GM12874 (cell line): ENCODE data around the gene ZDHHC13.
A peak's percentile ranks its signal among the peaks of the same experiment; 100 is the strongest.

ENCODE experiments used
- TF ChIP-seq, protein P1 (sequence below): IDR thresholded peaks from 2 replicates; pipeline ENCODE4 v1.5.1; 2011; ENCODE audit warnings: low read depth, mild to moderate bottlenecking, control low read depth, low read length, moderate library complexity; ENCODE audit not compliant: insufficient read depth

The ZDHHC13 gene, protein sequence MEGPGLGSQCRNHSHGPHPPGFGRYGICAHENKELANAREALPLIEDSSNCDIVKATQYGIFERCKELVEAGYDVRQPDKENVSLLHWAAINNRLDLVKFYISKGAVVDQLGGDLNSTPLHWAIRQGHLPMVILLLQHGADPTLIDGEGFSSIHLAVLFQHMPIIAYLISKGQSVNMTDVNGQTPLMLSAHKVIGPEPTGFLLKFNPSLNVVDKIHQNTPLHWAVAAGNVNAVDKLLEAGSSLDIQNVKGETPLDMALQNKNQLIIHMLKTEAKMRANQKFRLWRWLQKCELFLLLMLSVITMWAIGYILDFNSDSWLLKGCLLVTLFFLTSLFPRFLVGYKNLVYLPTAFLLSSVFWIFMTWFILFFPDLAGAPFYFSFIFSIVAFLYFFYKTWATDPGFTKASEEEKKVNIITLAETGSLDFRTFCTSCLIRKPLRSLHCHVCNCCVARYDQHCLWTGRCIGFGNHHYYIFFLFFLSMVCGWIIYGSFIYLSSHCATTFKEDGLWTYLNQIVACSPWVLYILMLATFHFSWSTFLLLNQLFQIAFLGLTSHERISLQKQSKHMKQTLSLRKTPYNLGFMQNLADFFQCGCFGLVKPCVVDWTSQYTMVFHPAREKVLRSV

DNA sequence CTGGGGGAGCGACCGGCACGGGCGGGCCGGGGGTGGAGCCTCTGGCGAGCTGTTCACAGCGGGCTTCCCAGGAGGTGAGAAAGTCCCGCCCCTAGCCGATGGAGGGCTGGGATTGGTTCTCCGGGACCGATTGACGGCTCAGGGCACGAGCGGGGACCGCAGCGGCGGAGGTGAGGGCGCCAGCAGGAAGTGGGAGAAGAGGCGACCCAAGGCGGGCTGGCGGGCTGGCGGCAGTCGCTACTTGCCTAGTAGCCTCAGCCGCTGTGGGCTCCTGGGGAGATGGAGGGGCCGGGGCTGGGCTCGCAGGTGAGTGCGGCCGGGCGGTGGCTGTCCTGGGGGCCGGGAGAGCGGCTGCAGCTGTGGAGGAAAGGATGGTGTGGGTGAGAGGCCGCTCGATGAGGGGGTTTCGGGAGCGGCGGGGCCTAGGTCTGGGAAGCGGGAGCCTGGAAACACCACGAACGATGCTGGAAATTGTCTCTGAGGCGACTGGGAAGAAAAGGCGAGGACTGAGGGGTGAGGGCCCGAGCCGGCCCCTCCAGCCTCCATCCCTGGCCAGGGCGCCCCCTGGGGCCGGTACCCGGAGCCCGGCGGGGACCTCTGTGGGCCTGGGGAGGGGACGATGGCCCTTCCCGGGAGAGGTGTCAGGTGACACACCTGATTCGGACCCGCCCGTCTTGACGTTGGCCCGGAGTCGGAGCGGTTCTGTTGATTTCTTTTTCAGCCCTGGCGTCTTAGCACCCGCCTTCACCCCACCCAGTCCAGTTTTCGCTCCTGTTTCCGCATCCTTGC is at the start of gene ZDHHC13:
ZDHHC13 (plus strand) TSS at position 198 of the 789 bp plus-strand sequence; CDS start at position 280, 82 bp downstream.
- TF ChIP-seq, protein P1, sequence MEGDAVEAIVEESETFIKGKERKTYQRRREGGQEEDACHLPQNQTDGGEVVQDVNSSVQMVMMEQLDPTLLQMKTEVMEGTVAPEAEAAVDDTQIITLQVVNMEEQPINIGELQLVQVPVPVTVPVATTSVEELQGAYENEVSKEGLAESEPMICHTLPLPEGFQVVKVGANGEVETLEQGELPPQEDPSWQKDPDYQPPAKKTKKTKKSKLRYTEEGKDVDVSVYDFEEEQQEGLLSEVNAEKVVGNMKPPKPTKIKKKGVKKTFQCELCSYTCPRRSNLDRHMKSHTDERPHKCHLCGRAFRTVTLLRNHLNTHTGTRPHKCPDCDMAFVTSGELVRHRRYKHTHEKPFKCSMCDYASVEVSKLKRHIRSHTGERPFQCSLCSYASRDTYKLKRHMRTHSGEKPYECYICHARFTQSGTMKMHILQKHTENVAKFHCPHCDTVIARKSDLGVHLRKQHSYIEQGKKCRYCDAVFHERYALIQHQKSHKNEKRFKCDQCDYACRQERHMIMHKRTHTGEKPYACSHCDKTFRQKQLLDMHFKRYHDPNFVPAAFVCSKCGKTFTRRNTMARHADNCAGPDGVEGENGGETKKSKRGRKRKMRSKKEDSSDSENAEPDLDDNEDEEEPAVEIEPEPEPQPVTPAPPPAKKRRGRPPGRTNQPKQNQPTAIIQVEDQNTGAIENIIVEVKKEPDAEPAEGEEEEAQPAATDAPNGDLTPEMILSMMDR: peak; percentile 69

DNA sequence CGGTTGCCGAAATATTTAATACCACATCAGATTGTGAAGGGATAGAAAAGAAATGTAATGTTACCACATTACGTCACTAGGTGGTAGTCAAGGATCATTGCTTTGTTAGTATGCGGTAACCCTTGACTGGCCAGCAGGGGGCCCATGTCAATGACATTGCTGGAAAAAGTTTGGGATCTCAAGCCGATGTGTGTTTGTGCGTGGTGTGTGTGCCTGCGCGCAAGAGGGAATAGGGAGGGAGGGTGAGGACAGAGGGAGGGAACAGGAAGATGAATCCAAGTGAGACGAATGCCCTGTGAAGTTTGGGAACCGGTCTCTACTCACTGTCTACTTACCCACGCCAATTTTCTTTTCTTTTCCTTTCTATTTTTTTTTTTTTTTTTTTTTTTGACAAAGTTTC is 45.7 kb upstream of the ZDHHC13 start:
- TF ChIP-seq, protein P1: peak; percentile 92

DNA sequence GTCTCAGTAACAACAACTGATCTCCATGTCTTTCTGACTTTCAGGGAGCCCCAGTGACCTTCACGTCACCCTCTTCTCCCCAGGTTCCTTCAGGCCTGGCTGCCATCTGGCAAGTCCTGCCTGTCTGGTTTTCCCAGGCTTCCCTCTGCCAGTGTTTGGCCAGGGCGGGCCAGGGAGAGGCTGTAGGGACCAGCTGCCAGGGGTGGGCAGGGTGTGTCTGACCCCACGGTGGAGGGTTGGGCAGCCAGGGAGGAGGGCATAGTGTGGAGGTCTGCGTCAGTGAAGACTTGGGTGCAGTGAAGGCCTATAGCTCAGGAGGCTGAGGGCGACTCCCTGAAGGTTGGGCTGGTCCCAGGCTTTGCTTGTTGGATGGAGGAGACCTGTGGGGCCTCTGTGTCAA is 44.5 kb upstream of the ZDHHC13 start:
- TF ChIP-seq, protein P1: no peak

DNA sequence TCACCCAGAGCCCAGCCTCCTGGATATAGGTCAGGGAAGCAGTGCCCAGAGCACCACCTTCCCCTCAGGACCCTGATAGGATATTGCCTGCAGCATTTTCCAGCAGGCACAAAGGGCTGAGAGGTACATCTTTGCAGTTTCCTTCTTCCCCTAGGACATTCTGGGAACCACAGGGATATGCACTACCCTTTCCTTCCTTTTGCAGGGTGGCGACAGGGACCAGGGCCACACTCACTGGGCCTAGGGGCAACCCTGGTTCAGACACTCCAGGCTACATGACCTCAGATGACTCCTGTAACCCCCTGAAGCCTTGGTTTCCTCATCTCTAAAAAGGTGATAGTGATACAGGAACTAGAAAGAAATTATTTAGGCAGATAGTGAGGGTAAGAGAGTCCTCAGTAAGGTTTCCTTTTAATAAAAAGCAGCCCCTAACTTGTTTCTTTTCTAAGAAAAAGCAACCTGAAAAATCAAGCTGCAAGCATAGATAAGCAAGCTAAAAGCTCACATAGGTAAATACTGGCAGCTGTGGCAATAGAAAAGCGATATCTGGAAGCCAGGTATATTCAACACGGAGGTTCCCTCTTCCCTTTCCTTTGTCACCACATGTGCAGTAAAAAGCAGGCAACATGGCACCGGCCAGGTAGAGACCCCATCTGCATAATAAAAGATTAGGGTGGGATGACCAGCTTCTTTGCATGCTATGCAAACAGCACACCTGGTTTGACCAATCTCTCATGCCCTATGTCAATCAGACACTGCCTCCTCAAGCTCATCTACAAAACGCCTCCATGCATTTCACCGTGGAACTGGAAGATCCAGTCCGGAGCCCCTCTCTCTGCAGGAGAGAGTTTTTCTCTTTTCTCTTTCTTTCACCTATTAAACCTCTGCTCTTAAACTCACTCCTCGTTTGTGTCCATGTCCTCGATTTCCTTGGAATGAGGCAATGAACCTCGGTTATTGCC is 43.2 kb upstream of the ZDHHC13 start:
- TF ChIP-seq, protein P1: no peak

DNA sequence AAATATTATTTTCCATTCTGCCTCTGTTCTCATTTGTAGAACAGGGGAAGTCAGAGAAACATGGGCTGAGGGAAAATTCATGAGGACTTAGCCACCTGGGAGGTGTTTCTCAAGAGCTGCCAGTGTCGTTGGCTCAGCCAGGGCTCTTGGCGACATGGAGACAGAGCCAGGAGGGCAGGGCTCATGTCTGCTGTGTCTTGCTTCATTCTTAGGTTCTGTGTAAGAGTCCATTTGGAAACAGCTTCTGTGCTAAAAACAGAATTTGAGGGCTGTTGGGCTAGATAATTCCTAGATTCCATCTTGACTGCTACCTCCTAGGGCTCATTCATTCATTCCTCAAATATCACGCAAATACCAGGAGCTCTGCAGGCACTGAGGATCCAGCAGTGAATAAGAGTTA is 41.3 kb upstream of the ZDHHC13 start:
- TF ChIP-seq, protein P1: no peak

DNA sequence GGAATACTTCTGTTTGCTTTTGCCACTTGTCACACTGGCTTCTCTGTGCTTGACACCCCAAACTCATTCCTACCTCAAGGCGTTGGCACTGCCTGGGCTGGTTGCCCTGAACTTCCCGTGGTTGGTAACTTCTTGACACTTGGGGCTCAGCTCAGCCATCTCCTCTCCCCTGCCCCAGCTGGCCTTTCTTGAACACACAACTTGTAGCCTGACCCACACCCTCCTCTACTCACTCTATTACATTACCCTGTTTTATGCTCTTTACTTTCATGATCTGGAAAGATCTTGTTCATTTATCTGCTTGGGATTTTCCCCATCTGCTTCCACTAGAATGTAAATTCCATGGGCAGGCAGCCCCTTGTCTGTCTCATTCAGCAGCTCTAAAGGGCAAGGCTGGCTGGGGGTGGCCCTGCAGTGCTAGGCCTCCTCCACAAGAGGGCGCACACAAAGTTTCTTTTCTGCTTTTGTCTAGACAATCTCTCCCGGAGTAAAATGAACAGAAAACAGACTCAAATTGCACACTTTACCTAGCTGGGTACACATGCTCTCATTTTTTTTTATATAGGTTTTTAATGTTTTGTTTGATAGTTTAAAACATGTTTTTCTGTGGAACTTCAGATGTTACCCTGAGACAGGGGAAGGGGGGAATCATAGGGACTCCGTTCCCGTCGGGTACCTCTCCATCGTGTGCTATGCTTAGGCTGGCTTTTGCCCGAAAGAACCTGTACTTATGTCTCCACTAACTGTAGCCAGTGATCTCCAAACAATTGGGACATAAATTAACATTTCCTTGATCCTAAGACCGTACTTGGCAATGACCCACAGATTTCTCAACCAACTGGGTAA is 40.0 kb upstream of the ZDHHC13 start:
- TF ChIP-seq, protein P1: peak; percentile 92
